GM18502 (cell line): ENCODE data around the gene POU2F2.
"Not testable (repeated sequence)": the region's sequence is repeated elsewhere in the genome, so short reads cannot be mapped to it uniquely, and the experiment has no call there.

Experiments used
- ATAC-seq: cut with Tn5 transposase; IDR thresholded peaks from one replicate; pipeline ENCODE4 v1.9.1; 2021; ENCODE audit warnings: mild to moderate bottlenecking; ENCODE audit not compliant: unreplicated experiment, poor library complexity

The POU2F2 gene

GRCh38 chr19:42068361-42068755, 63.9 kb downstream of the POU2F2 start:
- ATAC-seq, result no peak

GRCh38 chr19:42067315-42067888, 64.8 kb downstream of the POU2F2 start:
- no peak for ATAC-seq

GRCh38 chr19:42066075-42066754, 66.0 kb downstream of the POU2F2 start:
- ATAC-seq, result no peak

GRCh38 chr19:42065511-42065910, 66.7 kb downstream of the POU2F2 start:
- no peak for ATAC-seq

- no peak for ATAC-seq
Measured at GRCh38 chr19:42065051-42065450, 67.2 kb downstream of the POU2F2 start.

- no peak for ATAC-seq
Measured at GRCh38 chr19:42064432-42064831, 67.8 kb downstream of the POU2F2 start.

GRCh38 chr19:42062381-42062780, 69.9 kb downstream of the POU2F2 start:
- ATAC-seq, result no peak

- no peak for ATAC-seq
Measured at GRCh38 chr19:42060117-42060516, 72.1 kb downstream of the POU2F2 start.

GRCh38 chr19:42059196-42059595, 73.0 kb downstream of the POU2F2 start:
- no peak for ATAC-seq

- ATAC-seq, result no peak
Measured at GRCh38 chr19:42057846-42058245, 74.4 kb downstream of the POU2F2 start.

- no peak for ATAC-seq
Measured at GRCh38 chr19:42054205-42054604, 78.0 kb downstream of the POU2F2 start.

- ATAC-seq, result no peak
Measured at GRCh38 chr19:42053037-42053935, 79.0 kb downstream of the POU2F2 start.

- ATAC-seq, result no peak
Measured at GRCh38 chr19:42052241-42052863, 79.9 kb downstream of the POU2F2 start.

GRCh38 chr19:42051166-42052115, 80.8 kb downstream of the POU2F2 start:
- no peak for ATAC-seq

- ATAC-seq, result no peak
Measured at GRCh38 chr19:42048992-42049391, 83.3 kb downstream of the POU2F2 start.

- ATAC-seq, result no peak
Measured at GRCh38 chr19:42045575-42045974, 86.7 kb downstream of the POU2F2 start.

- ATAC-seq, result no peak
Measured at GRCh38 chr19:42042455-42043170, 89.6 kb downstream of the POU2F2 start.

- ATAC-seq, result not testable (repeated sequence)
Measured at GRCh38 chr19:42040491-42040890, 91.8 kb downstream of the POU2F2 start.

- ATAC-seq, result no peak
Measured at GRCh38 chr19:42040031-42040430, 92.2 kb downstream of the POU2F2 start.
